DOHH2 (cell line): ENCODE data around the gene DACT3.

Experiments used
- H3F3A ChIP-seq: fragments of 200-600 bp; sonication (generic), shearing (Covaris generic); 2 replicates; pipeline ENCODE4 v1.6.0; 2016; ENCODE audit warnings: antibody characterized with exemption, mild to moderate bottlenecking; ENCODE audit not compliant: control insufficient read depth, insufficient read depth
- H3K27ac ChIP-seq: fragments of 200-600 bp; sonication (generic); 2 replicates; pipeline ENCODE4 v1.5.1; 2014; ENCODE audit warnings: low read depth, mild to moderate bottlenecking, low read length, moderate library complexity
- H3K27me3 ChIP-seq: fragments of 200-600 bp; sonication (generic); 2 replicates; pipeline ENCODE4 v1.6.1; 2014; ENCODE audit warnings: mild to moderate bottlenecking, low read length, mixed read lengths; ENCODE audit not compliant: control insufficient read depth
- H3K36me3 ChIP-seq: fragments of 200-600 bp; sonication (generic); 2 replicates; pipeline ENCODE4 v1.6.1; 2014; ENCODE audit warnings: mild to moderate bottlenecking, low read length, moderate library complexity, mixed read lengths; ENCODE audit not compliant: control insufficient read depth
- H3K4me1 ChIP-seq: fragments of 200-600 bp; sonication (generic); 2 replicates; pipeline ENCODE4 v1.6.1; 2014; ENCODE audit warnings: mild to moderate bottlenecking, low read length, mixed read lengths; ENCODE audit not compliant: control insufficient read depth
- H3K4me2 ChIP-seq: fragments of 200-600 bp; sonication (generic); 2 replicates; pipeline ENCODE4 v1.6.0; 2014; ENCODE audit warnings: mild to moderate bottlenecking, low read length, moderate library complexity
- H3K4me3 ChIP-seq: fragments of 200-600 bp; sonication (generic); 2 replicates; pipeline ENCODE4 v1.5.1; 2014; ENCODE audit warnings: mild to moderate bottlenecking, low read length, mixed read lengths
- H3K79me2 ChIP-seq: fragments of 200-600 bp; sonication (generic); 2 replicates; pipeline ENCODE4 v1.6.1; 2014; ENCODE audit warnings: mild to moderate bottlenecking, low read length, mixed read lengths; ENCODE audit not compliant: control insufficient read depth
- H3K9me2 ChIP-seq: fragments of 200-600 bp; sonication (generic); replicated peaks from 2 replicates; pipeline ENCODE4 v1.6.1; 2014; ENCODE audit warnings: mild to moderate bottlenecking, low read length, mixed read lengths; ENCODE audit not compliant: control insufficient read depth
- H3K9me3 ChIP-seq: fragments of 200-600 bp; sonication (generic); 2 replicates; pipeline ENCODE4 v1.6.1; 2014; ENCODE audit warnings: antibody characterized with exemption, low read length, mixed read lengths; ENCODE audit not compliant: control insufficient read depth, insufficient read depth
- H4K20me1 ChIP-seq: fragments of 200-600 bp; sonication (generic); 2 replicates; pipeline ENCODE4 v1.6.0; 2014; ENCODE audit warnings: low read depth, mild to moderate bottlenecking, antibody characterized with exemption, low read length, moderate library complexity; ENCODE audit not compliant: control insufficient read depth, insufficient read depth
- CTCF ChIP-seq: fragments of 200-600 bp; sonication (generic); IDR thresholded peaks from one replicate; pipeline ENCODE4 v1.5.1; 2014; ENCODE audit warnings: antibody characterized with exemption, mild to moderate bottlenecking, low read depth, low read length; ENCODE audit not compliant: poor library complexity, severe bottlenecking
- EZH2phosphoT487 ChIP-seq: fragments of 200-600 bp; sonication (generic); IDR thresholded peaks from 2 replicates; pipeline ENCODE4 v1.6.1; 2017; ENCODE audit warnings: borderline replicate concordance, mild to moderate bottlenecking, antibody characterized with exemption, low read length, moderate library complexity, mixed read lengths

DACT3 gene

DNA sequence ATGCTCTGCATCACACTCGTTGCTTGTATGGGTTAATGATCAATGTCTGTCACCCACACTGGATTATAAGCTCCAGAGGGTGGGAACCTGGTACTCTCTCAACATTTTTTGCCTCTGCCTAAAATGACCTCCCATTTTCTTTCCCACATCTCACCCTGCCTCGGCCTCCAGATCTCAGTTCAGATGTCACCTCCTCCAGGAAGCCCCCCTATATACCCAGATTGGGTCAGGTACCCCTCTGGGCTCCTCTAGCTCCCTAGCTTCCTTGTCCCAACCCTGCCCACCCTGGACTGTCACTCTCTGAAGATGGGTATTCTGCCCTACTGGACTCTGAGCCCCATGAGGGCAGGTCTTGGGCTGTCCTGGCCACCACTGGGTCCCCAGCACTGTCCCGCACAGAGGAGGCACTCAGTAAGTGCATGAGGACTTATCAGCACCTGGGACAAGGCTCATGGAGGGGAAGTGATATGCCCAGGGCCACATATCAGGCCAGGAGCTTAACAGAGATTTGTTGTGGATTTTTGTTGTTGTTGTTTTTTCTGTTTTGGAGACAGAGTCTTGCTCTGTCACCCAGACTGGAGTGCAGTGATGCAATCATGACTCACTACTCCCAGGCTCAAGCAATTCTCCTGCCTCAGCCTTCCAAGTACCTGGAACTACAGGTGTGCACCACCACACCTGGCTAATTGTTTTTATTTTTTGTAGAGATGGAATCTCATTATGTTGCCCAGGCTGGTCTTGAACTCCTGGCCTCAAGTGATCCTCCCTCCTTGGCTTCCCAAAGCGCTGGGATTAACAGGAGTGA lies 32.1 kb upstream of the DACT3 start:
- no peaks in the 10 kb centered on the region for H3K27me3 ChIP-seq
- no peak overlapping the region for H3K4me2 ChIP-seq
- H3F3A ChIP-seq, result no peaks in the 10 kb centered on the region
- no peaks in the 10 kb centered on the region for H3K9me2 ChIP-seq
- no peak overlapping the region for H3K27ac ChIP-seq
- TF ChIP-seq EZH2phosphoT487 (no peak), CTCF (no peak)
- no peaks in the 10 kb centered on the region for H3K79me2 ChIP-seq
- no peaks in the 10 kb centered on the region for H3K4me1 ChIP-seq
- no peaks in the 10 kb centered on the region for H4K20me1 ChIP-seq
- H3K4me3 ChIP-seq, result no peak overlapping the region
- no peaks in the 10 kb centered on the region for H3K9me3 ChIP-seq
- H3K36me3 ChIP-seq, result peaks cover 84% of the 10 kb centered on the region

GRCh38 chr19:46691948-46692347 lies 31.0 kb upstream of the DACT3 start:
- Histone ChIP-seq H4K20me1 (no peaks in the 10 kb centered on the region), H3K4me1 (no peaks in the 10 kb centered on the region), H3K4me2 (no peak overlapping the region), H3K36me3 (peaks cover 85% of the 10 kb centered on the region), H3K27me3 (no peaks in the 10 kb centered on the region), H3K79me2 (no peaks in the 10 kb centered on the region), H3K9me3 (no peaks in the 10 kb centered on the region), H3K27ac (no peak overlapping the region), H3K9me2 (no peaks in the 10 kb centered on the region), H3F3A (no peaks in the 10 kb centered on the region; the same call in 1 of the 2 replicates), H3K4me3 (no peak overlapping the region)
- TF ChIP-seq EZH2phosphoT487 (no peak), CTCF (no peak)

GRCh38 chr19:46691104-46691503 lies 30.1 kb upstream of the DACT3 start:
- Histone ChIP-seq H3K79me2 (no peaks in the 10 kb centered on the region), H3K4me2 (no peak overlapping the region), H3K4me3 (no peak overlapping the region), H4K20me1 (no peaks in the 10 kb centered on the region), H3K36me3 (peaks cover 80% of the 10 kb centered on the region), H3K9me2 (no peaks in the 10 kb centered on the region), H3K9me3 (no peaks in the 10 kb centered on the region), H3K27me3 (no peaks in the 10 kb centered on the region), H3K27ac (no peak overlapping the region), H3F3A (no peaks in the 10 kb centered on the region; the same call in 1 of the 2 replicates), H3K4me1 (no peaks in the 10 kb centered on the region)
- no peak for TF ChIP-seq EZH2phosphoT487
- no peak for TF ChIP-seq CTCF
